ENCODE measurements around the gene MYOM1.

GRCh38 chr18:3124822-3125221 is 94.9 kb downstream of the MYOM1 start:
- TF ChIP-seq, protein P1, sequence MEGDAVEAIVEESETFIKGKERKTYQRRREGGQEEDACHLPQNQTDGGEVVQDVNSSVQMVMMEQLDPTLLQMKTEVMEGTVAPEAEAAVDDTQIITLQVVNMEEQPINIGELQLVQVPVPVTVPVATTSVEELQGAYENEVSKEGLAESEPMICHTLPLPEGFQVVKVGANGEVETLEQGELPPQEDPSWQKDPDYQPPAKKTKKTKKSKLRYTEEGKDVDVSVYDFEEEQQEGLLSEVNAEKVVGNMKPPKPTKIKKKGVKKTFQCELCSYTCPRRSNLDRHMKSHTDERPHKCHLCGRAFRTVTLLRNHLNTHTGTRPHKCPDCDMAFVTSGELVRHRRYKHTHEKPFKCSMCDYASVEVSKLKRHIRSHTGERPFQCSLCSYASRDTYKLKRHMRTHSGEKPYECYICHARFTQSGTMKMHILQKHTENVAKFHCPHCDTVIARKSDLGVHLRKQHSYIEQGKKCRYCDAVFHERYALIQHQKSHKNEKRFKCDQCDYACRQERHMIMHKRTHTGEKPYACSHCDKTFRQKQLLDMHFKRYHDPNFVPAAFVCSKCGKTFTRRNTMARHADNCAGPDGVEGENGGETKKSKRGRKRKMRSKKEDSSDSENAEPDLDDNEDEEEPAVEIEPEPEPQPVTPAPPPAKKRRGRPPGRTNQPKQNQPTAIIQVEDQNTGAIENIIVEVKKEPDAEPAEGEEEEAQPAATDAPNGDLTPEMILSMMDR (conservative IDR thresholded peaks at IDR 0.05) = no peak
- TF ChIP-seq ZFX (IDR thresholded peaks at IDR 0.05) = no peak
